ENCODE data around the gene SLC11A1.

Gene SLC11A1

GRCh38 chr2:218434456-218434855, 52.4 kb downstream of the SLC11A1 start:
- H3K4me1 ChIP-seq (ENCODE audit: low read length) = peaks cover 13% of the 10 kb centered on the region

GRCh38 chr2:218435003-218435982, 53.2 kb downstream of the SLC11A1 start:
- H3K4me1 ChIP-seq (ENCODE audit: low read length) = peaks cover 13% of the 10 kb centered on the region
- H3K27ac ChIP-seq (ENCODE audit: low read length) = no peak overlapping the region
- no peak overlapping the region for H3K4me2 ChIP-seq (ENCODE audit: low read length)
- H3K36me3 ChIP-seq (replicated peaks; ENCODE audit: low read depth, low read length) = no peaks in the 10 kb centered on the region
- H3K9ac ChIP-seq (ENCODE audit: low read length) = no peak overlapping the region
- no peaks in the 10 kb centered on the region for H4K20me1 ChIP-seq (ENCODE audit: insufficient read depth, low read length)
- H3K4me3 ChIP-seq (ENCODE audit: low read length) = no peak overlapping the region
- no peaks in the 10 kb centered on the region for H3K9me3 ChIP-seq (ENCODE audit: insufficient read depth, low read length)
- H3K79me2 ChIP-seq (ENCODE audit: low read length) = no peaks in the 10 kb centered on the region
- H3K27me3 ChIP-seq (ENCODE audit: low read depth, low read length) = no peaks in the 10 kb centered on the region
- no peak overlapping the region for H2AFZ ChIP-seq (ENCODE audit: low read depth, low read length)
- no peak for TF ChIP-seq CTCF (IDR thresholded peaks at IDR 0.05; ENCODE audit: low read depth, low read length)
- TF ChIP-seq EZH2phosphoT487 (IDR thresholded peaks at IDR 0.05; ENCODE audit: low read depth) = no peak

More at GRCh38 chr2:218434456-218434855, 52.4 kb downstream of the SLC11A1 start:
- Histone ChIP-seq H3K9ac (ENCODE audit: low read length) (no peak overlapping the region), H3K4me2 (ENCODE audit: low read length) (no peak overlapping the region), H4K20me1 (ENCODE audit: insufficient read depth, low read length) (no peaks in the 10 kb centered on the region), H3K36me3 (replicated peaks; ENCODE audit: low read depth, low read length) (no peaks in the 10 kb centered on the region), H3K9me3 (ENCODE audit: insufficient read depth, low read length) (no peaks in the 10 kb centered on the region), H3K27me3 (ENCODE audit: low read depth, low read length) (no peaks in the 10 kb centered on the region), H3K79me2 (ENCODE audit: low read length) (no peaks in the 10 kb centered on the region), H3K4me3 (ENCODE audit: low read length) (no peak overlapping the region), H2AFZ (ENCODE audit: low read depth, low read length) (no peak overlapping the region), H3K27ac (ENCODE audit: low read length) (no peak overlapping the region)
- no peak for TF ChIP-seq CTCF (IDR thresholded peaks at IDR 0.05; ENCODE audit: low read depth, low read length)

GRCh38 chr2:218436992-218437391, 54.9 kb downstream of the SLC11A1 start:
- no peak overlapping the region for H3K4me2 ChIP-seq (ENCODE audit: low read length)
- H2AFZ ChIP-seq (ENCODE audit: low read depth, low read length) = no peak overlapping the region
- no peak overlapping the region for H3K9ac ChIP-seq (ENCODE audit: low read length)
- TF ChIP-seq EZH2phosphoT487 (IDR thresholded peaks at IDR 0.05; ENCODE audit: low read depth) = no peak
- TF ChIP-seq CTCF (IDR thresholded peaks at IDR 0.05; ENCODE audit: low read depth, low read length) = no peak
- H3K27ac ChIP-seq (ENCODE audit: low read length) = no peak overlapping the region
- H3K36me3 ChIP-seq (replicated peaks; ENCODE audit: low read depth, low read length) = no peaks in the 10 kb centered on the region
- no peaks in the 10 kb centered on the region for H4K20me1 ChIP-seq (ENCODE audit: insufficient read depth, low read length)
- peaks cover 13% of the 10 kb centered on the region for H3K4me1 ChIP-seq (ENCODE audit: low read length)
- no peaks in the 10 kb centered on the region for H3K79me2 ChIP-seq (ENCODE audit: low read length)
- no peak overlapping the region for H3K4me3 ChIP-seq (ENCODE audit: low read length)
- no peaks in the 10 kb centered on the region for H3K9me3 ChIP-seq (ENCODE audit: insufficient read depth, low read length)
- no peaks in the 10 kb centered on the region for H3K27me3 ChIP-seq (ENCODE audit: low read depth, low read length)

- no peaks in the 10 kb centered on the region for H3K27me3 ChIP-seq (ENCODE audit: low read depth, low read length)
- no peaks in the 10 kb centered on the region for H4K20me1 ChIP-seq (ENCODE audit: insufficient read depth, low read length)
- no peaks in the 10 kb centered on the region for H3K9me3 ChIP-seq (ENCODE audit: insufficient read depth, low read length)
- H3K4me3 ChIP-seq (ENCODE audit: low read length) = no peak overlapping the region
- no peak overlapping the region for H2AFZ ChIP-seq (ENCODE audit: low read depth, low read length)
- H3K4me1 ChIP-seq (ENCODE audit: low read length) = peaks cover 13% of the 10 kb centered on the region
- H3K36me3 ChIP-seq (replicated peaks; ENCODE audit: low read depth, low read length) = no peaks in the 10 kb centered on the region
- no peak overlapping the region for H3K4me2 ChIP-seq (ENCODE audit: low read length)
- H3K27ac ChIP-seq (ENCODE audit: low read length) = no peak overlapping the region
- no peaks in the 10 kb centered on the region for H3K79me2 ChIP-seq (ENCODE audit: low read length)
- H3K9ac ChIP-seq (ENCODE audit: low read length) = no peak overlapping the region
- no peak for TF ChIP-seq EZH2phosphoT487 (IDR thresholded peaks at IDR 0.05; ENCODE audit: low read depth)
- no peak for TF ChIP-seq CTCF (IDR thresholded peaks at IDR 0.05; ENCODE audit: low read depth, low read length)
These were observed 55.9 kb downstream of the SLC11A1 start for GRCh38 chr2:218437969-218438368.
